Smooth muscle cell (in vitro differentiated cells): Measurements from ENCODE around the gene ARSD. TPM values are rescaled to one million over a fixed set of nuclear protein-coding genes. Genes with fewer than 3 reads are reported as not detected.
"Not testable (repeated sequence)": the region's sequence is repeated elsewhere in the genome, so short reads cannot be mapped to it uniquely, and the experiment has no call there.

ENCODE experiments used
- DNase-seq: peaks from one replicate; lab custom pipeline; 2025; ENCODE audit not compliant: unreplicated experiment; lab: John Stamatoyannopoulos, UW
- H2AFZ ChIP-seq: fragments of 200-600 bp; sonication (generic); 2 replicates; pipeline ENCODE4 v1.6.0; 2016; ENCODE audit warnings: antibody characterized with exemption, low read depth, mild to moderate bottlenecking
- H3F3A ChIP-seq: fragments of 200-600 bp; sonication (generic); 2 replicates; pipeline ENCODE4 v1.6.0; 2017; ENCODE audit warnings: antibody characterized with exemption, low read depth
- H3K27ac ChIP-seq: fragments of 200-600 bp; sonication (generic); 2 replicates; pipeline ENCODE4 v1.5.1; 2016; ENCODE audit warnings: low read depth, mild to moderate bottlenecking
- H3K27me3 ChIP-seq: fragments of 200-600 bp; sonication (generic); 2 replicates; pipeline ENCODE4 v1.6.1; 2016; ENCODE audit warnings: low read depth, mild to moderate bottlenecking
- H3K36me3 ChIP-seq: fragments of 200-600 bp; sonication (generic); 2 replicates; pipeline ENCODE4 v1.5.1; 2016; ENCODE audit warnings: low read depth
- H3K4me1 ChIP-seq: fragments of 200-600 bp; sonication (generic); 2 replicates; pipeline ENCODE4 v1.5.1; 2016; ENCODE audit warnings: low read depth
- H3K4me2 ChIP-seq: fragments of 200-600 bp; sonication (generic); 2 replicates; pipeline ENCODE4 v1.6.0; 2016; ENCODE audit warnings: mild to moderate bottlenecking
- H3K4me3 ChIP-seq: fragments of 200-600 bp; sonication (generic); 2 replicates; pipeline ENCODE4 v1.5.1; 2016; ENCODE audit warnings: mild to moderate bottlenecking
- H3K79me2 ChIP-seq: fragments of 200-600 bp; sonication (generic); 2 replicates; pipeline ENCODE4 v1.6.0; 2016; ENCODE audit warnings: low read depth, mild to moderate bottlenecking
- H3K9ac ChIP-seq: fragments of 200-600 bp; sonication (generic); 2 replicates; pipeline ENCODE4 v1.6.0; 2016; ENCODE audit warnings: low read depth
- H3K9me3 ChIP-seq: fragments of 200-600 bp; sonication (generic); replicated peaks from 2 replicates; pipeline ENCODE4 v1.5.1; 2016; ENCODE audit warnings: low read depth
- H4K20me1 ChIP-seq: fragments of 200-600 bp; sonication (generic); 2 replicates; pipeline ENCODE4 v1.6.0; 2016; ENCODE audit warnings: low read depth
- CTCF ChIP-seq: fragments of 200-600 bp; sonication (generic); IDR thresholded peaks from 2 replicates; pipeline ENCODE4 v1.5.1; 2017; ENCODE audit warnings: borderline replicate concordance, mild to moderate bottlenecking, antibody characterized with exemption; ENCODE audit not compliant: insufficient read depth, poor library complexity, severe bottlenecking
- WGBS: methylation state at CpG from one replicate; pipeline ENCODE4 v1.1.7; 2016; ENCODE audit warnings: low lambda C conversion rate; 5-methylcytosine and 5-hydroxymethylcytosine counted together
- polyA plus RNA-seq: library from polyadenylated mRNA; unstranded; fragments of >200 nt; fragmentation: Nextera tagmentation; extraction: Ambion mirVana; gene quantifications from 2 replicates; pipeline ENCODE4 v1.2.1, GENCODE V29; 2016
- total RNA-seq: library from RNA; depleted of rRNA; stranded (reverse); fragments of >200 nt; gene quantifications from 2 replicates; pipeline ENCODE4 v1.2.3, GENCODE V29; 2014

Gene ARSD
- total and polyA plus RNA-seq, 2 experiments from 2014 or later: 21.1 to 30.7 TPM

- Histone ChIP-seq H3K27ac (no peak overlapping the region), H3K4me2 (no peak overlapping the region), H2AFZ (no peak overlapping the region), H3K79me2 (no peaks in the 10 kb centered on the region), H3K27me3 (no peaks in the 10 kb centered on the region), H4K20me1 (no peaks in the 10 kb centered on the region), H3F3A (peaks cover 16% of the 10 kb centered on the region), H3K4me1 (peaks cover 13% of the 10 kb centered on the region), H3K9me3 (no peaks in the 10 kb centered on the region), H3K4me3 (no peak overlapping the region), H3K36me3 (no peaks in the 10 kb centered on the region), H3K9ac (no peak overlapping the region)
- WGBS: 93% methylated on average over 3 of the region's 3 CpGs
- no peak for TF ChIP-seq CTCF
- no peak for DNase-seq
These were observed 37.9 kb upstream of the ARSD start for GRCh38 chrX:2967012-2967411.

- Histone ChIP-seq H3K4me3 (no peak overlapping the region), H3K27ac (no peak overlapping the region), H3K9ac (no peak overlapping the region), H3K9me3 (no peaks in the 10 kb centered on the region), H4K20me1 (no peaks in the 10 kb centered on the region), H2AFZ (no peak overlapping the region), H3K4me1 (peaks cover 13% of the 10 kb centered on the region), H3F3A (peaks cover 16% of the 10 kb centered on the region), H3K4me2 (no peak overlapping the region), H3K27me3 (no peaks in the 10 kb centered on the region), H3K79me2 (no peaks in the 10 kb centered on the region), H3K36me3 (no peaks in the 10 kb centered on the region)
- DNase-seq: no peak
- TF ChIP-seq CTCF: no peak
- WGBS: 89% methylated on average over 6 of the region's 6 CpGs
These were observed 36.8 kb upstream of the ARSD start for GRCh38 chrX:2965965-2966364.

- H4K20me1 ChIP-seq, H3K36me3 ChIP-seq, H3K9me3 ChIP-seq, H3K27me3 ChIP-seq, H3K79me2 ChIP-seq, DNase-seq: not testable (repeated sequence)
- peak overlapping the region; percentile 80 for H3K4me2 ChIP-seq
- peaks cover 16% of the 10 kb centered on the region for H3F3A ChIP-seq
- 6% methylated on average over 16 of the region's 16 CpGs for WGBS
- H3K4me3 ChIP-seq: peak overlapping the region; percentile 38
- peak overlapping the region; percentile 91 for H3K9ac ChIP-seq
- H3K27ac ChIP-seq: peak overlapping the region; percentile 99
- peaks cover 13% of the 10 kb centered on the region for H3K4me1 ChIP-seq
- peak overlapping the region; percentile 86 for H2AFZ ChIP-seq
These were observed 35.1 kb upstream of the ARSD start for GRCh38 chrX:2963992-2964794.

- H3K27ac ChIP-seq: peak overlapping the region; percentile 99
- peaks cover 16% of the 10 kb centered on the region for H3F3A ChIP-seq
- not testable (repeated sequence) for H4K20me1 ChIP-seq, H3K9me3 ChIP-seq, H3K27me3 ChIP-seq, H3K79me2 ChIP-seq, H2AFZ ChIP-seq, H3K36me3 ChIP-seq, DNase-seq, H3K9ac ChIP-seq
- H3K4me1 ChIP-seq: peaks cover 13% of the 10 kb centered on the region
- WGBS: 73% methylated on average over 7 of the region's 7 CpGs
- H3K4me2 ChIP-seq: peak overlapping the region; percentile 80
- peak overlapping the region; percentile 38 for H3K4me3 ChIP-seq
These were observed 34.3 kb upstream of the ARSD start for GRCh38 chrX:2963449-2963848.
